Neural cell (in vitro differentiated cells): ENCODE measurements around the gene RAP1GDS1. TPM values are rescaled to one million over a fixed set of nuclear protein-coding genes. Genes with fewer than 3 reads are reported as not detected.

Source experiments
- H2AFZ ChIP-seq: fragments of 200-600, 300-800 bp; sonication (generic), shearing (Covaris generic); 2 replicates; pipeline ENCODE4 v1.6.0; 2014; ENCODE audit warnings: low read depth, mild to moderate bottlenecking, antibody characterized with exemption, low read length, moderate library complexity
- H3F3A ChIP-seq: fragments of 200-600 bp; shearing (Covaris generic); 2 replicates; pipeline ENCODE4 v1.6.1; 2016; ENCODE audit warnings: mild to moderate bottlenecking, moderate library complexity, mixed read lengths, antibody characterized with exemption, low read length; ENCODE audit not compliant: insufficient read depth, poor library complexity, severe bottlenecking
- H3K27ac ChIP-seq: fragments of 200-600, 300-800 bp; sonication (generic), shearing (Covaris generic); 2 replicates; pipeline ENCODE4 v1.5.1; 2014; ENCODE audit warnings: mild to moderate bottlenecking, low read length, moderate library complexity
- H3K27me3 ChIP-seq: fragments of 300-800, 200-600 bp; sonication (generic), shearing (Covaris generic); 2 replicates; pipeline ENCODE4 v1.6.0; 2014; ENCODE audit warnings: mild to moderate bottlenecking, low read depth, low read length, moderate library complexity; ENCODE audit not compliant: insufficient read depth
- H3K36me3 ChIP-seq: fragments of 300-800, 200-600 bp; sonication (generic), shearing (Covaris generic); 2 replicates; pipeline ENCODE4 v1.5.1; 2014; ENCODE audit warnings: mild to moderate bottlenecking, antibody characterized with exemption, low read length, moderate library complexity; ENCODE audit not compliant: insufficient read depth
- H3K4me2 ChIP-seq: fragments of 300-800, 200-600 bp; sonication (generic), shearing (Covaris generic); 2 replicates; pipeline ENCODE4 v1.6.0; 2014; ENCODE audit warnings: mild to moderate bottlenecking, low read length
- H3K4me3 ChIP-seq: fragments of 300-800, 200-600 bp; sonication (generic), shearing (Covaris generic); 2 replicates; pipeline ENCODE4 v1.5.1; 2014; ENCODE audit warnings: mild to moderate bottlenecking, low read length, moderate library complexity
- H3K79me2 ChIP-seq: fragments of 200-600 bp; shearing (Covaris generic); replicated peaks from 2 replicates; pipeline ENCODE4 v1.6.0; 2014; ENCODE audit warnings: mild to moderate bottlenecking, low read length, moderate library complexity; ENCODE audit not compliant: insufficient read depth
- H3K9ac ChIP-seq: fragments of 300-800, 200-600 bp; sonication (generic), shearing (Covaris generic); 2 replicates; pipeline ENCODE4 v1.6.1; 2016; ENCODE audit warnings: mild to moderate bottlenecking, low read length, mixed read lengths
- H3K9me2 ChIP-seq: fragments of 200-600 bp; shearing (Covaris generic); 2 replicates; pipeline ENCODE4 v1.6.1; 2016; ENCODE audit warnings: mild to moderate bottlenecking, low read length, mixed read lengths; ENCODE audit not compliant: insufficient read depth
- H3K9me3 ChIP-seq: fragments of 200-600, 300-800 bp; sonication (generic), shearing (Covaris generic); 2 replicates; pipeline ENCODE4 v1.6.1; 2016; ENCODE audit warnings: mild to moderate bottlenecking, mixed run types, low read length, moderate library complexity, mixed read lengths
- H4K20me1 ChIP-seq: fragments of 200-600 bp; shearing (Covaris generic); 2 replicates; pipeline ENCODE4 v1.6.1; 2016; ENCODE audit warnings: mild to moderate bottlenecking, mixed run types; ENCODE audit not compliant: insufficient read depth
- EP300 ChIP-seq: fragments of 450-650 bp; conservative IDR thresholded peaks from 2 replicates; pipeline ENCODE4 v1.6.1; 2014; ENCODE audit warnings: antibody characterized with exemption, mild to moderate bottlenecking, moderate library complexity; ENCODE audit not compliant: poor library complexity, severe bottlenecking
- EZH2 ChIP-seq: fragments of 200-600, 300-800 bp; shearing (Covaris generic), sonication (generic); IDR thresholded peaks from 2 replicates; pipeline ENCODE4 v1.6.1; 2014; ENCODE audit warnings: antibody characterized with exemption, low read length, borderline replicate concordance, mild to moderate bottlenecking; ENCODE audit not compliant: insufficient read depth, poor library complexity, severe bottlenecking
- MXI1 ChIP-seq: fragments of 450-650 bp; conservative IDR thresholded peaks from 2 replicates; pipeline ENCODE4 v1.6.1; 2014; ENCODE audit warnings: antibody characterized with exemption, mild to moderate bottlenecking; ENCODE audit not compliant: poor library complexity, severe bottlenecking
- POLR2AphosphoS5 ChIP-seq: IDR thresholded peaks from 2 replicates; pipeline ENCODE4 v1.6.1; 2012
- RAD21 ChIP-seq: fragments of 450-650 bp; conservative IDR thresholded peaks from 2 replicates; pipeline ENCODE4 v1.6.1; 2014; ENCODE audit warnings: antibody characterized with exemption, mild to moderate bottlenecking, moderate library complexity
- REST ChIP-seq: IDR thresholded peaks from 2 replicates; pipeline ENCODE4 v1.6.1; 2012; ENCODE audit warnings: borderline replicate concordance
- SMC3 ChIP-seq: fragments of 450-650 bp; conservative IDR thresholded peaks from 2 replicates; pipeline ENCODE4 v1.6.1; 2014; ENCODE audit warnings: antibody characterized with exemption, mild to moderate bottlenecking, moderate library complexity; ENCODE audit not compliant: poor library complexity
- TAF1 ChIP-seq: IDR thresholded peaks from 2 replicates; pipeline ENCODE4 v1.6.1; 2012; ENCODE audit warnings: low read depth
- polyA plus RNA-seq: library from polyadenylated mRNA; depleted of rRNA; stranded (reverse); fragments of >200 nt; gene quantifications from 2 replicates; pipeline ENCODE4 v1.2.3, GENCODE V29; 2014
- TF ChIP-seq, protein P1 (sequence below): fragments of 450-650 bp; IDR thresholded peaks from 2 replicates; pipeline ENCODE4 v1.5.1; 2014; ENCODE audit warnings: antibody characterized with exemption, mild to moderate bottlenecking, moderate library complexity; ENCODE audit not compliant: poor library complexity, severe bottlenecking

Gene RAP1GDS1
- polyA plus RNA-seq, 1 donor from 2014 or later, result 41.1 TPM

DNA sequence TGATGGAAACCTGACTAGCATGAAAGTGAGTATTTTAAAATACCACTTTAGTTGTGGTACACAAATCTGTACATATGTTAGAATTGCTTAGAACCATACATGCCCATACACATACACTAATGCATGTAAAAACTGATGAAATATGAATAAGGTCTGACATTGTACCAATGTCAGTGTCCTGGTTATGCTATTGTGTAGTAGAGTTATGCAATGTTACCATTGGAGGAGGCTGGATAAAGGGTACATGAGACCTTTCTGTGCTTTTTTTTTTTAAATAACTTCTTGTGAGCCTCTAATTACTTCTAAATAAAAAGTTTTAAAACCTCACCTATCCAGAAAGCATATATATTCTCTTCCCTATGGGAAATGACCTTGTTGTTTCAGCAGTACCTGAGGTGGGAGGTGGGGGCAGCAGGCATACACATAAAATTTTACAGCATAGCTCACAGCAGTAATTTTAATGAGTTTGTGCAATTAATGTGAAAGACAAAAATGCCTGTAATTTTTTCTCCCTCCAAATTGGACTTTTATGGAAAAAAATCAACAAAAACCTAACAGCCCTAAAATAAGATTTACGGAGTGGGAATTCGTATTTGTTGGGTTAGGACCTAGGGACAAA lies 97.6 kb downstream of the RAP1GDS1 start:
- Histone ChIP-seq H4K20me1 (no peaks in the 10 kb centered on the region), H3K4me2 (no peak overlapping the region), H3K36me3 (no peaks in the 10 kb centered on the region), H2AFZ (no peak overlapping the region), H3K9me3 (no peaks in the 10 kb centered on the region), H3K27me3 (no peaks in the 10 kb centered on the region), H3F3A (no peaks in the 10 kb centered on the region), H3K9ac (no peak overlapping the region), H3K9me2 (no peaks in the 10 kb centered on the region), H3K27ac (no peak overlapping the region), H3K79me2 (no peaks in the 10 kb centered on the region), H3K4me3 (no peak overlapping the region)
- TF ChIP-seq MXI1 (no peak), REST (no peak), POLR2AphosphoS5 (no peak), EZH2 (no peak), TAF1 (no peak), EP300 (no peak), RAD21 (no peak), SMC3 (no peak)
- TF ChIP-seq, protein P1, sequence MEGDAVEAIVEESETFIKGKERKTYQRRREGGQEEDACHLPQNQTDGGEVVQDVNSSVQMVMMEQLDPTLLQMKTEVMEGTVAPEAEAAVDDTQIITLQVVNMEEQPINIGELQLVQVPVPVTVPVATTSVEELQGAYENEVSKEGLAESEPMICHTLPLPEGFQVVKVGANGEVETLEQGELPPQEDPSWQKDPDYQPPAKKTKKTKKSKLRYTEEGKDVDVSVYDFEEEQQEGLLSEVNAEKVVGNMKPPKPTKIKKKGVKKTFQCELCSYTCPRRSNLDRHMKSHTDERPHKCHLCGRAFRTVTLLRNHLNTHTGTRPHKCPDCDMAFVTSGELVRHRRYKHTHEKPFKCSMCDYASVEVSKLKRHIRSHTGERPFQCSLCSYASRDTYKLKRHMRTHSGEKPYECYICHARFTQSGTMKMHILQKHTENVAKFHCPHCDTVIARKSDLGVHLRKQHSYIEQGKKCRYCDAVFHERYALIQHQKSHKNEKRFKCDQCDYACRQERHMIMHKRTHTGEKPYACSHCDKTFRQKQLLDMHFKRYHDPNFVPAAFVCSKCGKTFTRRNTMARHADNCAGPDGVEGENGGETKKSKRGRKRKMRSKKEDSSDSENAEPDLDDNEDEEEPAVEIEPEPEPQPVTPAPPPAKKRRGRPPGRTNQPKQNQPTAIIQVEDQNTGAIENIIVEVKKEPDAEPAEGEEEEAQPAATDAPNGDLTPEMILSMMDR, result no peak

- H3K4me2 ChIP-seq, result no peak overlapping the region
- H3K4me3 ChIP-seq, result no peak overlapping the region
- no peaks in the 10 kb centered on the region for H3F3A ChIP-seq
- no peak overlapping the region for H3K27ac ChIP-seq
- no peaks in the 10 kb centered on the region for H3K36me3 ChIP-seq
- H3K9me3 ChIP-seq, result no peaks in the 10 kb centered on the region
- H2AFZ ChIP-seq, result no peak overlapping the region
- TF ChIP-seq MXI1 (no peak), REST (no peak)
- H3K79me2 ChIP-seq, result no peaks in the 10 kb centered on the region
- H4K20me1 ChIP-seq, result no peaks in the 10 kb centered on the region
- no peaks in the 10 kb centered on the region for H3K9me2 ChIP-seq
- H3K9ac ChIP-seq, result no peak overlapping the region
- no peaks in the 10 kb centered on the region for H3K27me3 ChIP-seq
Observed at GRCh38 chr4:98359646-98360045, 98.5 kb downstream of the RAP1GDS1 start.
